Activated CD8-positive, alpha-beta memory T cell treated with anti-CD3 and anti-CD28 coated beads for 48 hours (primary cell): ENCODE data around the gene BAIAP3.

Source experiments
- DNase-seq, 3 experiments: peaks; one replicate each; pipeline ENCODE4 v3.0.0-alpha.2; 2020; ENCODE audit warnings: low read depth in 2 of 3, low spot score in 2 of 3

Gene BAIAP3

GRCh38 chr16:1332618-1333148, 762 bp upstream of the BAIAP3 start:
- DNase-seq: no peak

DNA sequence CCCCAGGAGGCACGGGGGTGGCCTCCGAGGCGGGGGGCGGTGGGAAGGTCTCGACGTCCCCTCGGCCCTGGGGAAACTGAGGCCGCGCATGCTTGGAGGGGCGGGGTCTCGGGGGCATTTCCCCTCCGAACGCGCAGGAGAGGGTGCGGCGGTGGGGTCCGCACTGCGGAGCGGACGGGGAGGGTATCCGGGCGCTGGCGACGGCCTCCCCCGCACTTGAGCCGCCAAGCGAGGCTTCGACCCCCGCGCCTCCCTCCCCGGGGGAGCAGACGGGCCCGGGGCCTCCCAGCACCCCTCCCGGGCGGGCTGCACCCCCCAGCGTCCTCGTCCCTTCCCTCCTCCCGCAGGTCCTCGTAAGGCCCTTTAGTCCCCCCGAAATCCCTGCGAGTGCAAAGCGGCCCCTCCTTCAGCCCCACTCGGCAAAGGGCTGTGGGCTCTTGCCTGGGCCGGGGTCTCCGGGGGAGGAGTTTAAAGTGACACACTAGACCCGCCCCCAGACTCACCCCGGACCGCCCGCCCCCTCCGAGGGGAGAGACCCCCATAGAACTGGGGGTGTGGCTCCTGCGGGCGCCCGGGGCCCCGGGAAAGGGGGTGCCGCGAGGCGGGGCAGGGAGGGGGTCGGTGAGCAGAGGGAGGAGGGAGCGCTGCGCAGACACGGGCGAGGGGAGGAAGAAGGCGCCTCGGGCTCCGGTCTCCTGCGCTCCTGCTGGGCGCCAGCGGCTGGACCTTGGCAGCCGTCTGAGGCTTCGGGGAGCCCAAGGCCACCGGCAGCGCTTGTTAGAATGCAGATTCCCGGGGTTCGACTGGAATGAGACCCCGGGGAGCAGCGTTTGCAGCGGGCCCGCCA, 632 bp downstream of the BAIAP3 start:
- DNase-seq: no peak

GRCh38 chr16:1334739-1335138, 1.3 kb downstream of the BAIAP3 start:
- DNase-seq: no peak

DNA sequence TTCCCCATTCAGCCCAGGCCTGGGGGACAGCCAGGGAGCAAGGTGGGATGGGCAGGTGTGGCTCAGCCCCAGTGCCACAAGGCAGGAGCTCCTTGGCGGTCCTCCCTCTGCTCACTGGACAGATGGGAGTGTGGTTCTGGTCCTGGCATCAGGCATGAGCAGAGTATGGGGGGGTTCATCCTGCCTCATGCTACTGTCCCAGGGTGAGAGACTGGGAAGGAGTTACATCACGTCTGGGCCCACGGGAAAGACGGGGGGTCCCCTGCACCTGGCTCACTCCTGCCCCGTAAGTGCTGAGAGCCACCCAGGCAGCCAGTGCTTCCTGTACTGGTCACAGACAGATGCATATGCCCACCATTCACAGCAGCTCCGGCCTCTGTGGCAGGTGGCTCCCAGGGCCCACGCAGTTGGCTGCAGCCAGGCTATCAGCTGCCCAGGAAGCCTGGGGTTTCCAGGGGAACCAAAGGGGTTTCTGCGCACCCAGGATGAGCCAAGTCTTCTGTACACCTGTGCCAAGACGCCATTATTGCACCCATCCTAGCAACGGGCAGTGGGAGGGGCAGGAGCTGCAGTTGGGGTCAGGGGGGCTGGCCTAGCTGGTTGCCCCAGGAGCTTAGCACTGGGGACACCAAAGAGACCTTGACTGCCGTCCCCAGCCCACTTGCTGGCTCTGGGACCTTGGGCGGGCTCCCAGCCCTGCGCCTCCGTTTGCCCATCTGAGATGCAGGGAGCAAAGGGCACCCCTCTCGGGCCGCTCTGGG, 1.9 kb downstream of the BAIAP3 start:
- no peak for DNase-seq

GRCh38 chr16:1335996-1336395, 2.6 kb downstream of the BAIAP3 start:
- DNase-seq: no peak

GRCh38 chr16:1336619-1337018, 3.2 kb downstream of the BAIAP3 start:
- no peak for DNase-seq

DNA sequence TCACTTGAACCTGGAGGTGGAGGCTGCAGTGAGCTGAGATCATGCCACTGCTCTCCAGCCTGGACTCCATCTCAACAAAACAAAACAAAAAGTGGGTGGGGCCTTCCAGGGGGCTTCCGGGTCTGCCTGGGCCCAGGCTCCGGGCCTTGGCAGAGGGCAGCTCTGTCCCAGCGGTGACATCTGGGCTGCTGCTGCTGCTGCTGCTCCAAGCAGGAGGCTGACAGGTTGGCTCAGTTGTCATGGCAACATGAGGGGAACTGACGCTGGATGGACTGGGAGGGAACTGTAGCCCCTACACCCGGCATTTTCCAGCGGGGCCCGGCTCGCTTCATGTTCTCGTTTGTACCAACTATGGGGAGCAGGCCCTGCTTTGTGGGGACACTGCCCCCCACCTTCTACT, 4.0 kb downstream of the BAIAP3 start:
- no peak for DNase-seq

DNA sequence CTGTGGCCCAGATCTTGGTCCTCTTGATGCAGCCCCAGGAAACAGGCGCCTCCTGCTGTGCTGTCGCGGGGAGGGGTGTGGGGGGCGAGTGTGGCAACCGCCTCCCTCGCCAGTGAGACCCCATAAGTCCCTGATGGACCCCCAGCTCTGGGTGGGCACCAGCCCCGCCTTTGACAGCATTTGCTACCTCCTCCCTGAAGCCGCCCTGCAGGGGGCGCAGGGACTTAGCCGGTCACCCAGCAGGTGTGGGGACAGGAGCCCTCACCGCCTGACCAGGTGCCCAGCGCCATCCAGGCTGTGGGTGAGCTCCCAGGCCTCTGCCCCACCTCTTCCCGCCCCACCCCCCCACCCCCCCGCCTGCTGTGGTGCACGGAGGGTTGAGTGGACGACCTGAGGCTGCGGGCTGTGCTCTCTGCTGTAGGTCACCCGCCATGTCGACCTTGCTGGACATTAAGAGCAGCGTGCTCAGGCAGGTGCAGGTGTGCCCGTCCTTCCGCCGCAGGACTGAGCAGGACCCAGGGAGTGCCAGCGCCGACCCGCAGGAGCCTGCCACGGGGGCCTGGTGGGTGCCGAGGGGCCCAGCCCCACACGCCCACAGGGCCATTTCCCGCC, 4.8 kb downstream of the BAIAP3 start:
- no peak for DNase-seq

DNA sequence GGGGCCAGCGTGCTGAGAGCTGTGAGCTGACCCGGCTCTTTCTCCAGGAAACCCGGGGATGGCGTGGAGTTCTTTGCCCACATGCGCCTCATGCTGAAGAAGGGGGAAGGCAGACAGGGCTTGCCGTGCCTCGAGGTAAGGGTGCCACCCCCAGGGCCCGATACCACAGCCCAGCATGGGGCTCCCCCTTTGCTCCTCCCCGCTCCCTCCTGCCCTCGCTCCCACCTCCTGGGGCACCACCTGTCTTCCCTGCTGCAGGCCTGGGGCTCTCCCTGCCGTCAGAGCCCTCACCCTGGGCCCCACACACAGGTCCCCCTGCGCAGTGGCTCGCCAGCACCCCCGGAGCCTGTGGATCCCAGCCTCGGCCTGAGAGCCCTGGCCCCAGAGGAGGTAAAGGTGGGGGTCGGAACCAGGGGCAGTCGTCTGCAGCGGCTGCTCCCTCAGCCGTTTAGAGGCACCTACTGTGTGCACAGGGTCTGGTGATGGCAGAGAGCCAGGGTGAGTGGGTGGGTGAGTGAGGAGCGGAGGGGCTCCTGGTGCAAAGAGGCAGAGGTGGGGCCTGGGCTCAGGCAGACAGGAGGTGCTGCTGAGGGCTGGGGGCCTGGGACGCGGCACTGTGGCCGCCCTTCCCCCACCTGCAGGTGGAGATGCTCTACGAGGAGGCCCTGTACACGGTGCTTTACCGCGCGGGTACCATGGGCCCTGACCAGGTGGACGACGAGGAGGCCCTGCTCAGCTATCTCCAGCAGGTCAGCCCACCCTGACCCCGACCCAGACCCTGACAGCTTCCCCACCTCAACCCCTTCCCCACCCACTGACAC, 5.6 kb downstream of the BAIAP3 start:
- no peak for DNase-seq

- no peak for DNase-seq
These were observed 7.5 kb downstream of the BAIAP3 start for GRCh38 chr16:1340730-1341494.

GRCh38 chr16:1341495-1342420, 8.3 kb downstream of the BAIAP3 start:
- DNase-seq: no peak

DNA sequence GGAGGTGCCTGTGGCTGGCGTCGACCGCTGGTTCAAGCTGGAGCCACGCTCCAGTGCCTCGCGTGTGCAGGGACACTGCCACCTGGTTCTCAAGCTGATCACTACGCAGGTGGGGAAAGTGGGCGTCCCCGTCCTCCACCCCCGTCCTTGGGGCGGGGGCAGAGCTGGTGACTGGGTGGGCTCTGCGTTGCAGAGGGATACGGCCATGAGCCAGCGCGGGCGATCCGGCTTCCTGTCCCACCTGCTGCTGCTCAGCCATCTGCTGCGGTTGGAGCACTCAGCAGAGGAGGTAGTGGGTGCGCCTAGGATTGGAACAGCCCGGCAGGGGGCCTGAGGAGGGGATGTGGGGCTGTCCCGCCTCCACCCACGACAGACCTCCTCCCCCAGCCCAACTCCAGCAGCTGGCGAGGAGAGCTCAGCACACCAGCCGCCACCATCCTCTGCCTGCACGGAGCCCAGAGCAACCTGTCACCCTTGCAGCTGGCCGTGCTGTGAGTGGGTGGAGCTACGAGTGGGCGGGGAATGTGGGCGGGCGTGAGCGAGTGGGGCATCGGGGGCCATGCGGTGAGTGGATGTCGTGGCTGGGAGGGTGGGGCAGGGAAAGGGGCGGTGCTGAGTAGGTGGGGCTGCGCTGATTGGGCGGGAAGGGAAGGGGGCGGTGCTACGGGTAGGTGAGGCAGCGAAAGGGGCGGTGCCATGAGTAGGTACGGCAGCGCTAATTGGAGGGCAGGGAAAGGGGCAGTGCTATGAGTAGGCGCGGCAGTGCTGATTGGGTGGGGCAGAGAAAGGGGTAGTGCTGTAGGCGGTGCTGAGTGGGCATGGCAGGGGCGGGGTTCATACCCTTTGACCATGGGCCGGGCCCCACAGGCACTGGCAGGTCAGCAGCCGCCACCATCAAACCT, 9.3 kb downstream of the BAIAP3 start:
- DNase-seq: peak; percentile 69 to 85 (median 77)

- DNase-seq: no peak
These were observed 10.2 kb downstream of the BAIAP3 start for GRCh38 chr16:1343428-1344242.

DNA sequence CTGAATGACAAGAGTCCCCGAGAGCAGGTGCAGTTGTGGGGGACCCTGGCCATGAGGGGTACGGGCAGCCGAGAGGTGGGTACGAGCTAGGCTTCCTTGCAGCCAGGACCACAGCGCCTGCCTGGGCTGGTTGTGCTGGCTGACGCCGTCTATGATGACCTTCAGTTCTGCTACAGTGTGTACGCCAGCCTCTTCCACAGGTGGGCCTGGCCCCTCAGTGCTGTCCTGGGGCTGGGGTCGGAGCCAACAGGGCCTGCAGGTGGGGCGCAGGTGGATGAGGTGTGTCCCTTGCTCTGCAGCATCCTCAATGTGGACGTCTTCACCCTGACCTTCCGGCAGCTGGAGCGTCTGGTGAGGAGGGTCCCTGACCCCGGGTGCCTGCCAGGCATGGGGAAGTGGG, 11.1 kb downstream of the BAIAP3 start:
- no peak for DNase-seq

DNA sequence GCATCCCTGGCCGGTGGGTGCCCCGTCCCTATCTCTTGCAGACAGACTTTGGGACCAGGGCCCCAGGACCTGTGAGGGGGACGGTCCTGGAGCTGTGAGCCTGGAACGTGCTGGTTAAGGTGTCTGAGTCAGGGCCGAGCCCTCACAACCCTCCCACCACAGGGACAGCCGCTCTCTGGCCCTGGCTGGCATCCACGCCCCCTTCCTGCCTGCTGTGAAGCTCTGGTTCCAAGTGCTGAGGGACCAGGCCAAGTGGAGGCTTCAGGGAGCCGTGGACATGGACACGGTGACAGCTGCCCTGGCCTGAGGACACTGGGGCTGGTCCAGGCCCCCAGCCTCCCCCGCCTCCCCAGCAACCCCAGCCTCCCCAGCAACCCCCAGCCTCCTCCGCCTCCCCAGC, 11.6 kb downstream of the BAIAP3 start:
- DNase-seq: no peak

GRCh38 chr16:1345651-1346421, 12.4 kb downstream of the BAIAP3 start:
- no peak for DNase-seq
